ENCODE data around the gene NATD1.

DNA sequence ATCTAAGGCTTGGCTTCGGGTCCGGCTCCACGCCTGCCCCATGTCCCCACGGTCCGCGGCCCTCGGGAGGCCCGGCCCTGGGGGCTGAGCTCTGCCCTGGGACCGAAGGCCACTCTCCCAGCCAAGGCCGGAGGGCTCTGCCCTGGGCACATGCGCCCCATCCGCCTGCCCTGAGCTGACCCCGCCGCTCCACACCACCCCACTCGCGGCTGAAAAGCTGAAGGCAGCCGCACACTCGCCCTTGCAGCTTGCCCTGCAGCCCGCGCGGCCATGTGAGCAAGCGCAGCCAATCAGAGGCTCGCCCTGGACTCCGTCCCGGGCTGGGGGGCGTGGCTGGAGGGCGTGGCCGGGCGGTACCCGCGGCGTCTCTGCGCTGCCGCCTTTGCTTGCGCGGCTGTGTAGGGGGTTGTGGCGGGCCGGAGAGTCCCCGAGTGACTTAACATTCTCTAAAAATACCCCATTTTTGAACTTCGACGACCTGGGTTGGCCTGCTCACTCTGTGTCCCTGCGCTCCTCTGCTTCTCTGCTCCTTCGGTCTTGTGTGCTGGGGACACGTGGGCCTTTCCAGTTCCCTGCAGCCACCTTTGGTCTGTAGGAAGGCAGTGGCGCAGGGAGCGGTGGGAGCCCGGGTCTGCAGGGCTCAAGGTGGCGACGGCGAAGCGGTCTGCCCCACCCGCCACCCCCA lies 22.5 kb upstream of the NATD1 start:
- TF ChIP-seq, protein P1, sequence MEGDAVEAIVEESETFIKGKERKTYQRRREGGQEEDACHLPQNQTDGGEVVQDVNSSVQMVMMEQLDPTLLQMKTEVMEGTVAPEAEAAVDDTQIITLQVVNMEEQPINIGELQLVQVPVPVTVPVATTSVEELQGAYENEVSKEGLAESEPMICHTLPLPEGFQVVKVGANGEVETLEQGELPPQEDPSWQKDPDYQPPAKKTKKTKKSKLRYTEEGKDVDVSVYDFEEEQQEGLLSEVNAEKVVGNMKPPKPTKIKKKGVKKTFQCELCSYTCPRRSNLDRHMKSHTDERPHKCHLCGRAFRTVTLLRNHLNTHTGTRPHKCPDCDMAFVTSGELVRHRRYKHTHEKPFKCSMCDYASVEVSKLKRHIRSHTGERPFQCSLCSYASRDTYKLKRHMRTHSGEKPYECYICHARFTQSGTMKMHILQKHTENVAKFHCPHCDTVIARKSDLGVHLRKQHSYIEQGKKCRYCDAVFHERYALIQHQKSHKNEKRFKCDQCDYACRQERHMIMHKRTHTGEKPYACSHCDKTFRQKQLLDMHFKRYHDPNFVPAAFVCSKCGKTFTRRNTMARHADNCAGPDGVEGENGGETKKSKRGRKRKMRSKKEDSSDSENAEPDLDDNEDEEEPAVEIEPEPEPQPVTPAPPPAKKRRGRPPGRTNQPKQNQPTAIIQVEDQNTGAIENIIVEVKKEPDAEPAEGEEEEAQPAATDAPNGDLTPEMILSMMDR (IDR thresholded peaks at IDR 0.05), result peak in 1 of 6 experiments; percentile 5
- peak in 2 of 4 donors; percentile 29 to 49 for TF ChIP-seq POLR2A (IDR thresholded peaks at IDR 0.05)
